KMS-11 (cell line): ENCODE measurements around the gene RANBP3.

Source experiments
- H2AFZ ChIP-seq: fragments of 200-600 bp; sonication (generic); 2 replicates; pipeline ENCODE4 v1.6.1; 2016; ENCODE audit warnings: antibody characterized with exemption, mixed run types, low read depth
- H3K27ac ChIP-seq: fragments of 200-600 bp; sonication (generic); 2 replicates; pipeline ENCODE4 v1.6.1; 2016; ENCODE audit warnings: mild to moderate bottlenecking, mixed run types
- H3K27me3 ChIP-seq: fragments of 200-600 bp; sonication (generic); 2 replicates; pipeline ENCODE4 v1.6.1; 2017; ENCODE audit warnings: mild to moderate bottlenecking, low read depth, mixed run types, moderate library complexity; ENCODE audit not compliant: insufficient read depth
- H3K36me3 ChIP-seq: fragments of 200-600 bp; sonication (generic); 2 replicates; pipeline ENCODE4 v1.6.1; 2017; ENCODE audit warnings: mild to moderate bottlenecking, mixed run types; ENCODE audit not compliant: insufficient read depth
- H3K4me1 ChIP-seq: fragments of 200-600 bp; sonication (generic); 2 replicates; pipeline ENCODE4 v1.6.1; 2016; ENCODE audit warnings: mild to moderate bottlenecking, low read depth, mixed run types; ENCODE audit not compliant: poor library complexity, severe bottlenecking
- H3K4me2 ChIP-seq: fragments of 200-600 bp; sonication (generic); 2 replicates; pipeline ENCODE4 v1.7.0; 2016; ENCODE audit warnings: mild to moderate bottlenecking, mixed run types
- H3K4me3 ChIP-seq: fragments of 200-600 bp; sonication (generic); IDR thresholded peaks from 2 replicates; pipeline ENCODE4 v1.6.1; 2017; ENCODE audit warnings: low read depth, low read length, mixed read lengths; ENCODE audit not compliant: insufficient read depth
- H3K79me2 ChIP-seq: fragments of 200-600 bp; sonication (generic); 2 replicates; pipeline ENCODE4 v1.6.1; 2016; ENCODE audit warnings: low read depth, mixed run types; ENCODE audit not compliant: insufficient read depth
- H3K9ac ChIP-seq: fragments of 200-600 bp; sonication (generic); 2 replicates; pipeline ENCODE4 v1.6.1; 2016; ENCODE audit warnings: mild to moderate bottlenecking, mixed run types
- H4K20me1 ChIP-seq: fragments of 200-600 bp; sonication (generic); 2 replicates; pipeline ENCODE4 v1.6.1; 2016; ENCODE audit warnings: mild to moderate bottlenecking, mixed run types; ENCODE audit not compliant: insufficient read depth
- CTCF ChIP-seq: fragments of 200-600 bp; sonication (generic); conservative IDR thresholded peaks from 2 replicates; pipeline ENCODE4 v1.6.1; 2017; ENCODE audit warnings: low read depth, mild to moderate bottlenecking, antibody characterized with exemption, low read length, moderate library complexity, mixed read lengths

RANBP3 gene

GRCh38 chr19:6003976-6004375 is 26.0 kb upstream of the RANBP3 start:
- H3K36me3 ChIP-seq, result no peaks in the 10 kb centered on the region
- no peaks in the 10 kb centered on the region for H3K79me2 ChIP-seq
- H2AFZ ChIP-seq, result no peak overlapping the region
- no peak overlapping the region for H3K4me2 ChIP-seq
- TF ChIP-seq CTCF, result no peak
- H3K4me1 ChIP-seq, result no peaks in the 10 kb centered on the region
- no peak overlapping the region for H3K27ac ChIP-seq
- no peak overlapping the region for H3K9ac ChIP-seq
- H3K4me3 ChIP-seq, result no peak overlapping the region
- no peaks in the 10 kb centered on the region for H3K27me3 ChIP-seq
- H4K20me1 ChIP-seq, result no peaks in the 10 kb centered on the region

GRCh38 chr19:6002591-6002990 is 24.7 kb upstream of the RANBP3 start:
- Histone ChIP-seq H3K4me2 (no peak overlapping the region), H3K4me1 (no peaks in the 10 kb centered on the region), H3K9ac (no peak overlapping the region), H2AFZ (no peak overlapping the region), H3K79me2 (no peaks in the 10 kb centered on the region), H3K27me3 (no peaks in the 10 kb centered on the region), H3K36me3 (no peaks in the 10 kb centered on the region), H3K27ac (no peak overlapping the region), H4K20me1 (no peaks in the 10 kb centered on the region), H3K4me3 (no peak overlapping the region)
- TF ChIP-seq CTCF, result no peak

GRCh38 chr19:6000228-6000847 is 22.4 kb upstream of the RANBP3 start:
- no peak for TF ChIP-seq CTCF
- Histone ChIP-seq H3K4me2 (no peak overlapping the region), H3K36me3 (no peaks in the 10 kb centered on the region), H3K4me1 (no peaks in the 10 kb centered on the region), H3K9ac (no peak overlapping the region), H2AFZ (no peak overlapping the region), H4K20me1 (no peaks in the 10 kb centered on the region), H3K4me3 (no peak overlapping the region), H3K27me3 (no peaks in the 10 kb centered on the region), H3K79me2 (no peaks in the 10 kb centered on the region), H3K27ac (no peak overlapping the region)

- H2AFZ ChIP-seq, result no peak overlapping the region
- H3K4me2 ChIP-seq, result no peak overlapping the region
- no peaks in the 10 kb centered on the region for H3K79me2 ChIP-seq
- no peaks in the 10 kb centered on the region for H3K27me3 ChIP-seq
- no peak overlapping the region for H3K4me3 ChIP-seq
- H3K4me1 ChIP-seq, result no peaks in the 10 kb centered on the region
- no peak overlapping the region for H3K27ac ChIP-seq
- no peak for TF ChIP-seq CTCF
- no peaks in the 10 kb centered on the region for H3K36me3 ChIP-seq
- H3K9ac ChIP-seq, result no peak overlapping the region
- H4K20me1 ChIP-seq, result no peaks in the 10 kb centered on the region
These were observed 21.8 kb upstream of the RANBP3 start for GRCh38 chr19:5999693-6000092.
